GM21619 (cell line): ENCODE data around the gene C1QC.
"Not testable (repeated sequence)": the region's sequence is repeated elsewhere in the genome, so short reads cannot be mapped to it uniquely, and the experiment has no call there.

Experiments used
- ATAC-seq: cut with Tn5 transposase; IDR thresholded peaks from one replicate; pipeline ENCODE4 v1.9.1; 2021; ENCODE audit not compliant: unreplicated experiment

Gene C1QC

DNA sequence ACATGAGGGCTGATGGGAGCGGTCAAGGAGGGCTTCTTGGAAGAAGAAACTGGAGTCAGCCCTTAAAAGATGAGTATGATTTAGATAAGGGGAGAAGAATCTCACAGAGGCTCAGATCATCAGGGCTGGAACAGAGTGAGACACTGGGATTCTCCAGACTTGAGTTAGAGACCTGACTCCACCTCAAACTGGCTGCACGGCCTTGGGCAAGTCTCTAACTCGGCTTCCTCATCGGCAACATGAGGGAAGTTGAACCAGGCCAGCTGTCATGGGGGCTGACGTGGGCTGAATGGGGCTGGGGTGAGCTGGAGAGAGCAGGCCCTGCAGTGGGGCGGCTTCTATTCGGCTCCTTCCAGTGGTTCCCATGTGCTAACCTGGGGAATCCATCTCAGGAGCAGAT, 2.5 kb downstream of the C1QC start:
- no peak for ATAC-seq

DNA sequence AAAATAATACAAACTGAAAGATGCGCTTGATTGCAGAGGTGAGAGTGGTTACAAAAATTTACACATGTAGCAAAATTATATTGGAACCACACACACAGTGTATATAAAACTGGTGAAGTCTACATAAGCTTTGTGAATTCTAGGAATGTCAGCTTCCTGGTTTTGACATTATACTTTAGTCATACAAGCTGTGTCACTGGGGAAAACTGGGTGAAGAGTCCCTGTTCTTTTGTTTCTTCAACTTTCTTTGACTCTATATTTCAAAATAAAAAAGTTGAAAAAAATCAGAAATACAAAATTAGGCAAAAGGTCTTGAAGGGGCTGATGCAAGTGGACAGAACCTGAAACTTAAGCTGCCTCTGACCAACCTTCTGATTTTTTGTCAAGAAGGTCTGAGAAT, 3.0 kb downstream of the C1QC start:
- ATAC-seq = no peak

DNA sequence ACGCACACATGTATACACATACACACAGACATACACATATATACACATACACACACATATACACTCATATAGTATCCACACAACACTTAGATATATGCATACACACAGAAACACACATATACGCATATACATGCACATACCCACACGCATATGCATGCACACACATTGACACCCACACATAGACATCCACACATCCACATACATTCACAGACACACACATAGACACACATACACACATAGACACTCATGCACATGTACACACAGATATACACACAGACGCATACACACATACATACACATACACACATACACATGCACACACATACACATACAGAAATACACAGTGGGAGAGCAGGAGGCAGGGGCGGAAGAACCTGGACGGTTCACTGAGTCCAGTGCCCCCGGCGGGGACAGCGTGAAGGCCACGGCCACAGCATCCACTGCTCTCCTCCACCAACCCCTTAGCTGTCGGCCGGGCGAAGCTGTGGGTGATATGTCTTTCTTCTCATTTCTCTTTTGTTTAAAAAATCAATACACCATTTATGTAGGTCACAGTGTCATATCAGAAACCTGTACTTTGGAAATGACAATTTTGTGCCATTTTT, 6.8 kb downstream of the C1QC start:
- no peak for ATAC-seq

DNA sequence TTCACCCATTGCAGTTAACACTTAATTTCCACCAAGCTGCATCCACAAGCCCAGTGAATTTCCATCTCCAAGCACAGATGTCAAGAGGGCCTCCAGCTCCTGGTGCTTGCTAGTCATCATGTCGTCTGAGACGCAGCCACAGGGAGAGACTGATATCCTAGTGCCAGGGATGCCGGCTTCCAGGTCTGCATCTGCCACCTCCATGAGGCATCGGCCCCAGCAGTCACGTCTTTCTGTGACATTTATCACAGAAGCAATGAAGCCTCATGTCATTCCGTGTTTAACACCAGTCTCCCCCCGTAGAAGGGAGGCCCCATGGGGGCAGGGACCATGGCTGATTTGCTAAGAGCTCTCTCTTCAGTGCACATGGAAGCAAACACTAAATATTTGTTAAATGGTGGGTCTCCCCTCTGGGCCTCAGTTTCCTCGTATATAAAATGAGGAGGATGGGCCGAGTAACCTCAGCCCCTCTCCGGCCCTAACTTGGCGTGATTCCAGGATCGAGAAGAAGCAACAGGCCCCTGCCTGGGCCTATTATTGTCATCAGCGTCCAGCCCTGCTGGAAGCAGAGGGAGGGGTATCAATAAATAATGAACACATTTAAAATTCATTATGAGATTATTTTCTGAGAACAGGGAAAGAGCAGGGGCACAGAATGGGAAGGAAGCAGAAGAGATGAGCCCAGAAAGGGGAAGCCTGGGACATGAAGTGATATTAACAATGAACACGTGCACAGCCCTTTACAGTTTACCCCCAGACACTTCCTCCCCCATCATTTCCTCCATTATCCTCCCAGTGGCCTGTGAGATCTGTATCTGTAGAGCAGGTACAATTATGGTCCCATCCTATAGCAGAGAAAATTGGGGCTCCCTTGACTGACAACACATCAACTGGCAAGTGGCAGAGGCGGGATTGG, 8.8 kb downstream of the C1QC start:
- ATAC-seq = no peak

DNA sequence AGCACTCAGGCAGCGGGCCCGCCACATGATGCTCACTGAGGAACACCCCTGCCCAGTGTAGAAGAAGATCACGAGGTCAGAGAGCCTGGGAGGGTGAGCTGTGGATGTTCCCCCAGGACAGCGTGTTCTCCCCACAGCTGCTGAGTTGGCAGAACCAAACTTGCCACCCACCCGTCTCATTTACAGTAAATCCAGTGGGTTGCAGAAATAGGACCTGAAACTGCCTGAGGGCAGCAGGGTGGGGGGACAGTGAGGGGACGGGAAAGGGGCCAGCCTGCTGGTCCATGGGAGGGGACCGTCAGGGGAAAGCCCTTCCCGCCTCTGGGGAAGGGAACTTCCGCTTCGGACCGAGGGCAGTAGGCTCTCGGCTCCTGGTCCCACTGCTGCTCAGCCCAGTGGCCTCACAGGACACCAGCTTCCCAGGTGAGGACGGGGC, 9.5 kb downstream of the C1QC start, which contains the start of gene C1QB:
TSS of gene C1QB (plus strand) at position 356 of the 436 bp plus-strand sequence. CDS start 6,227 bp downstream, outside the sequence.
- ATAC-seq = no peak

DNA sequence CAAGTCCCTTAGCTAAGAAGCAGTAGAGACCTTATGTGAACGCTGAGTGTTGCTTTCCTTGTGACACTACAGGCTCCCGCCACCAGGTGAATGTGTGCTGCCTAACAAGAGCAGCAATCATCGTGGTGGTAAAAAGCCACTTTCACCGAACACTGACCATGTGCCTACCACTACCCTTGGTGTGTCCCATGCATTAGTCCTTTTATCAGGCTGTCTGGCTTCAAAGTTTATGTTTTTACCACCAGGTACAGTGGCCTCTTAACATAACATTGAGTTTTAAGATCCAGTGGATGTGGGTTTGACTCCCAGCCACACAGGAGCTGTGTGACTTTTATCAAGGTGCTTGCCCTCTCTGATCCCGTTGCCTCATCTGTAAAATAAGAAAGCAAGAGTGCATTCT, 11.3 kb downstream of the C1QC start:
- no peak for ATAC-seq

DNA sequence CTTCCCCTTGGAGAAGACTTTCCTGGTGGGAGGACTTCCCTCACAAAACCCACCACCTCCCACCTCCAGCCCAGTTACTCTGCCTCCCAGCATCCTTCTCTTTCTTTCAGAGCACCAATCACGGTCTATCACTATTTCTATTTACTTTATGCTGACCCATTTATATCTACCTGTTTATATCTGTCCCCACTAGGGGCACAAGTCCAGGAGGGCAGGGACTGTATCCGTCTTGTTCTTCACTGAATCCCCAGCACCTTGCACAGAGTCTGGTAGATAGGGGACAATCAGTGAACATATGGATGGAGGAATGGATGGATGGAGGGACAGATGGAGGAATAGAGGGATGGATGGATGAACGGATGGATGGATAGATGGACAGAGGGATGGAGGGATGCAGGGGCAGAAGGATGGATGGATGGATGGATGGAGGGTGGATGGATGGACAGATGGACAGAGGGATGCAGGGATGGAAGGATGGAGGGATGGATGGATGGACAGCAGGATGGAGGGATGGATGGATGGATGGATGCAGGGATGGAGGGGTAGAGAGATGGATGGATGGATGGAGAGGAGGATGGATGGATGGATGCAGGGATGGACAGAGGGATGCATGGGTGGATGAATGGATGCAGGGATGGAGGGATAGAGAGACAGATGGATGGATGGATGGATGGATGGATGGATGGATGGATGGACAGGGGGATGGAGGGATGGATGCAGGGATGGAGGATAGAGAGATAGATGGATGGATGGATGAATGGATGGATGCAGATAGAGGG, 15.1 kb downstream of the C1QC start:
- no peak for ATAC-seq

DNA sequence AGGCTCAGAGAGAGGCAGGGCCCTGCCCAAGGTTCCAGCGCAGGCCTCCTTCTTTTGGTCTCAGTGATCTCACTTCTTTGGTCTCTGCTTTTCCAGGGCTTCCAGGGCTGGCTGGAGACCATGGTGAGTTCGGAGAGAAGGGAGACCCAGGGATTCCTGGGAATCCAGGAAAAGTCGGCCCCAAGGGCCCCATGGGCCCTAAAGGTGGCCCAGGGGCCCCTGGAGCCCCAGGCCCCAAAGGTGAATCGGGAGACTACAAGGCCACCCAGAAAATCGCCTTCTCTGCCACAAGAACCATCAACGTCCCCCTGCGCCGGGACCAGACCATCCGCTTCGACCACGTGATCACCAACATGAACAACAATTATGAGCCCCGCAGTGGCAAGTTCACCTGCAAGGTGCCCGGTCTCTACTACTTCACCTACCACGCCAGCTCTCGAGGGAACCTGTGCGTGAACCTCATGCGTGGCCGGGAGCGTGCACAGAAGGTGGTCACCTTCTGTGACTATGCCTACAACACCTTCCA, 17.3 kb downstream of the C1QC start:
- ATAC-seq = no peak

DNA sequence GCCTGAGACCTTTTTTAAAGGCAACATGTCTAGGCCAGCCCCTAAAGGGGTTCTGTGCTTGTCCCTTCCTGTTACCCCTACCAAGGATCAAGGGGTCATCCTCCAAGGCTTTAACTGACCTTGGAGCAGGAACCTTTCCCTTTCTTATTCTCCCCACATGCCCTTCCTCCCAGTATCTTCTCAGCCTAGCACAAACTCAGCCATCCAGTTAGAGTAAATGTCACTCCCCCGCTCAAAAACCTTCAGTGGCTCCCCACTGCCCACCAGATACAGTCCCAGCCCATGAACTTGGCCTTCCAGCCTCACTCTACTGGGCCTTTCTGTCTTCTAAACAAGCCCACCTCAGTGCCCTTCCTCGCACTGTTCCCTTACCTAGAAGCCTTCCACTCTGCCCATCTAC, 18.4 kb downstream of the C1QC start:
- no peak for ATAC-seq

DNA sequence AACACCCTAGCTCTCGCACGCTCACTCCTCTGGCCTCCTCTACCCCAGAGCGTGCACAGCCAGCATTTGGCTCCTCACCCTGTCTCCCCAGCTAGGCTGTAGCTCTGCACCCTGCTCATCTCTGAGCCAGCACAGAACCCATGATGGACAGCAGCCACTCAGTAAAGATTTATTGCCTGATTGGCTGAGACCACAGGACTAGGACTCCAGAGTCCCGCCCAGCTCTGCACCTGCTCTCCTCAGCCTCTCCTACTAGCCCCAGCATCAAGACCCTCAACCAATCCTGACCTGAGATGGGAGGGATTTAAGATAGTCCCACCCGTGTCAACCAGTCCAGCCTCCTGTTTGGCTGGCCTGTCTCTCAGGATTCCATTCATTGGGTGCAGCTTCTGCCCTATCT, 18.9 kb downstream of the C1QC start:
- no peak for ATAC-seq

DNA sequence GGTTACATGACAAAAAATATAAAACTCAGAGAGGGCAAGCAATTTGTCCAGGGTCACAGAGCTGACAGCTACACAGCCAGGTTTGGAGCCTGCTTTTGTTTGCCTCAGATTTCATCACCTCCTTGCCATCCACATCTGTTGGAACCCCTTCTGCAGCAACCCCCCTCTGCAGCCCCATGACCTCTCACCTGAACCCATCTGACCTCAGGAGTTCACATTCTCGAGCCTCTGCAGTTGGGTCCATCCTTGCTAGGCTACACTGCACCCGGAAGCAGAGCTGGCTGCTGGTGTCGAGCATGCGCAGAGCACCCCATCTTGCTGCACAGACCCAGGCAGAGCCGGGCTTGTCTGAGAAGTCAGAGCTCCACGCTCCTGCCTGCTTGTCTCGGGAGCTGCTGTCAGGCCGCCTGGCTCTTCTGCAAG, 19.6 kb downstream of the C1QC start:
- ATAC-seq = no peak

DNA sequence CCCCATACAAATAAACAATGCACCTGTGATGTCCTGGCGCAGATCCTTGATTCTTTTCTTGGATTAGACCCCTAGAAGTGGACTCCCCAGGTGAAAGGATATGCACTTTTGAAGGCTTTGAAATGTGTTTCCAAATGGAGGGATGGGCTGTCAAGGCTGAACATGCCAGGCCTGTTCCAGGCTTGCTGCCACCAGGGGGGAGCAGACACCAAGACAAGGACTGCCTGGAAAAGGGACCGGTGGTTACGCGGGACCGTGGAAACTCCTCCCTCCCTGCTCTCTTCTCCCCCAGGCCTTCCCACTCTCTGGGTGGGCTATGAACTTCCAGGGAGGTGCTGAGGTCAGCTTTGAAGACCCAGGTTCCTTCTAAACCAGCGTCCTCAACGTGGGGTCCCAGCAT, 22.3 kb downstream of the C1QC start:
- ATAC-seq = no peak

DNA sequence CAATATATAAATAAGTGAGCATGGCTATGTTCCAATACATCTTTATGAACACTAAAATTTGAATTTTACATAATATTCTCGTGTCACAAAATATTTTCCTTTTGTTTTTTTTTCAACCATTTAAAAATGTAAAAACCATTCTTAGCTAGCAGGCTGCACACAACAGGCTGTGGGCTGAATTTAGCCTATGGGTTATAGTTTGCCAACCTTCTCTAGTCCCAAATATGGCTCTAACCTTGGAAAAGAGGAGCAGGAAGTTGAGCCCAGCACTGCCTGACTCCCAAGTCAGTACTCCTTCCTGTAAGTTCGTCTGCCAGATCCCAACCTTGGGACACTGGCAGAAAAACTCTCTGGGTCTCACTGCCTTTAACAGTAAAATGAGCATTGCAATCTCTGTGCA, 23.0 kb downstream of the C1QC start:
- no peak for ATAC-seq

DNA sequence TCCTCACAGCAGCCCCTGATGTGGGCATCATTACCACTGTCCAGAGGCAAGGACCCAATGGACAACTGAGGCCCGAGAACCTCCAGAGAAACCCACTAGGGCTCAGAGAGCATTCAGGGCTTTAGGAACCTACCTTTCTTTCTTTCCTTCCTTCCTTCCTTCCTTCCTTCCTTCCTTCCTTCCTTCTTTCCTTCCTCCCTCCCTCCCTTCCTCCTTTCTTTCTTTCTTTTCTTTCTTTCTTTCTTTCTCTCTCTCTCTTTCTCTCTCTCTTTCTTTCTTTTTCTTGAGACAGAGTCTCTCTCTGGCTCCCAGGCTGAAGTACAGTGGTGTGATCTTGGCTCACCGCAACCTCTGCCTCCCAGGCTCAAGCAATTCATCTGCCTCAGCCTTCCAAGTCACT, 25.4 kb downstream of the C1QC start:
- ATAC-seq = not testable (repeated sequence)

DNA sequence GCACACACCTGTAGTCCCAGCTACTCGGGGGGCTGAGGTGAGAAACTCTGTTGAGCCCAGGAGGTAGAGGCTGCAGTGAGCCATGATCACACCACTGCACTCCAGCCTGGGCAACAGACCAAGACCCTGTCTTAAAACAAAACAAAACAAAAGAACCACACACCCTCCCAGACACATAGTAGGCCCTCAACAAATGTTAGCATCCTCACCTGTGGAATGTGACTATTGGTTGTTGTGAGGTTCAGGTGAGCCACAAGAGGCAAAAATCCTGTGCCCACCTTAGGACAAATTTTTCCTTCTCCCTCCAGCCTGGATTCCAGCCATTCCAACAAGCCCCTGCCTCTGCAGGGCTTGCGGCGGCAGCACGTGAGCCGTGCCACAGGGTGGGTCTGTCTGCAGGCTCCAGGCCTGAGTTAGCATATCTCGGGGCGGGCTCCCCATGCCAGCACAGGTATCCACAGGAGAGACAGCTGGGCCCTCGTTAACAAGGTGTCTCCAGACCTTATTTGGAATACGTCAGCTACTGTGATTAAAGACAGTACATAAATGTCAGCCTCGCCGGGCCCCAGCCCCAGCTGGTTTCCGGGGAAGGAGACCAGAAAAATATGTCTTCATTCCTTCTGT, 27.0 kb downstream of the C1QC start:
- ATAC-seq = no peak

DNA sequence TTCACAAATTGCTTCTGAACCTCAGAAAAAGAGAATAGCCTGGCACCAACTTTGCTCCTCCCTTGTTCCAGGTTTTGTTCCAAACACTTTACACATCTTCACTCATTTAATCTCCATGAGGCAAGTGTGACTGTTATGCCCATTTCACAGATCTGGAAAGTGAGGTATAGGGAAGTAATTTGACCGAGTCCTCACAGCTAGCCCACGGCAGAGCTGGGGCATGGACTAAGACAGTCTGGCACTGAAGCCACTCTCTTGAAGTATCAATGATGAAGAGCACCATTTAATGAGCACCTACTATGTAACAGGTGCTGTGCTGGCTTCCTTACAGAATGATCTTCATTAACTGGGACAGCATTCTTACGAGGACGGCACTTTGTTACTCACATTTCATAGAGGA, 28.6 kb downstream of the C1QC start:
- no peak for ATAC-seq

DNA sequence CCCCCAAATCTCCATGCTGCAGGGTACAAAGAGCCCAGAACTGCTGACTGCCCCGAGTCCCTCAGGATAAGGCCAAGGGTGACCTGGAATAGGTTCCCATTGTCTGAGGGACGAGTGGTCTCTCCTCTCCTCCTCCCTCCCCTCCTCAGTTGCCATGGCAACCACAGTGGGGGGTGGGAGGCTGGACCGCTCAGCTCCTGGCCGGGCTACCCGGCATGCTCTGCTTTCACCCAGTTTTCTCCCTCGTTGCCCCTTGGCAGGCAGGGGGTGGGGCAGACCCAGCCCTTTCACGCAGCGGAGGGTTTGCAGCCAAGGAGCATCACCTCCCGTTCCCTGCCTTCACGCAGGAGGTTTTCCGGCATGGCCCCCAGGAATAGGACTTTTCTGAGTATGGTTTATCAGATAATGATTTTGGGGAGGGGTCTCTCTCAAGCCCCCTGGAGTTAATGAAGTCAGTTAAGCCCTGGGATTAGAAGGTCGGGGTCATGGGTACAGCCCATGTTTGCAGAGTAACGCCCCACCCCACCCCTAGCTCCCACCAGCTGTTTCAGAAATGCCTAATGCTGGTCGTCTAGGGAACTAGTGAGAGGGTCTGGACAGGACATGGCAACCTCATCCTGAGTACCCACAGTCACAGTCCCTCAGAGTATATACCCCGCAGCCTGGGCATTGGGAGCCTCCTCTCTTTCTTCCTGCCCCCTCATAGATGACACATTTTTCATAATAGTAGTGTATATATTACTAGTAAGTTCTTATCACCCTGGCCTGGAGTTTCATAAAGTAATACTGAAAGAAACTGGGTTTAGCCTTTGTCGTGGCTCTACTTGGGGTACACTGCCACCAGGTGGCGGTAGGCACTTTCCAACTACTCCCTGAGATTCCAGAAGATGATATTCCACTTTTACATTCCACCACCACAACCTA, 30.3 kb downstream of the C1QC start:
- ATAC-seq = no peak

DNA sequence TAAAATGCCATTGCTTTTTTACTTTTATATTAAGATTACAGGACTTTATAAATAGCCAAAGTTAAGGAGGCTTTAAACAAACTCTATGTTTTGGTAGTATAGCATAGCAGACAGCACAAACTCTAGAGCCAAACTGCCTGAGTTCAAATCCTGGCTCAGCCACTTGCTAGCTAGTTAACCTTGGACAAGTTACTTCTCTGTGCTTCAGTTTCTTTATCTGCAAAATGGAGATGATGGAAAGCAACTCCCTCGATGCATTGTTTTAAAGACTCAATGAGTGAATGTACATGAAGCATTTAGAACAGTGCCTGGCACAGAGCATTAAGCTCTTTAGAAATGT, 30.9 kb downstream of the C1QC start:
- ATAC-seq = no peak

DNA sequence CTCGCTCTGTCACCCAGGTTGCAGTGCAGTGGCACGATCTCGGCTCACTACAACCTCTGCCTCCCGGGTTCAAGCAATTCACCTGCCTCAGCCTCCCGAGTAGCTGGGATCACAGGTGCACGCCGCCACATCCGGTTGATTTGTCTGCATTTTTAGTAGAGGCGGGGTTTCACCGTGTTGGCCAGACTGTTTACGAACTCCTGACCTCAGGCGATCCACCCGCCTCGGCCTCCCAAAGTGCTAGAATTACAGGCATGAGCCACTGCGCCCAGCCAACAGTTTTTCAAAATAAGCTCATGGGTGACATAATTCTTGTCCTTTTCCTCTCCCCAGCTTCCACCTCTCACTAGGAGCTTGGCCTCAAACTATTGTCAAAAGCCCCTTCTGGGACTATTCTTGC, 32.7 kb downstream of the C1QC start:
- ATAC-seq = not testable (repeated sequence)
